Measurements from ENCODE around the gene FOXE1.

FOXE1 gene

GRCh38 chr9:97845130-97845529 is 7.9 kb upstream of the FOXE1 start:
- Histone ChIP-seq H3K27ac (replicated peaks) (no peak overlapping the region), H3K4me3 (replicated peaks; ENCODE audit: insufficient read depth, low read length) (no peak overlapping the region), H3K27me3 (ENCODE audit: insufficient read depth, poor library complexity, severe bottlenecking) (peaks cover 66% of the 10 kb centered on the region)
- DNase-seq (ENCODE audit: low read depth in 1 of 2, low spot score in 1 of 2), result no peak
- TF ChIP-seq REST (IDR thresholded peaks at IDR 0.05; ENCODE audit: insufficient replicate concordance, low read depth) (no peak), GABPA (IDR thresholded peaks at IDR 0.05; ENCODE audit: low read depth) (no peak), CTCF (IDR thresholded peaks at IDR 0.05; ENCODE audit: insufficient read depth, low read length) (no peak), POLR2AphosphoS5 (IDR thresholded peaks at IDR 0.05; ENCODE audit: low read depth) (no peak), SPI1 (IDR thresholded peaks at IDR 0.05; ENCODE audit: borderline replicate concordance, low read depth) (no peak)

GRCh38 chr9:97845763-97846162 is 7.3 kb upstream of the FOXE1 start:
- TF ChIP-seq SPI1 (IDR thresholded peaks at IDR 0.05; ENCODE audit: borderline replicate concordance, low read depth) (no peak), POLR2AphosphoS5 (IDR thresholded peaks at IDR 0.05; ENCODE audit: low read depth) (no peak), REST (IDR thresholded peaks at IDR 0.05; ENCODE audit: insufficient replicate concordance, low read depth) (no peak), CTCF (IDR thresholded peaks at IDR 0.05; ENCODE audit: insufficient read depth, low read length) (no peak), GABPA (IDR thresholded peaks at IDR 0.05; ENCODE audit: low read depth) (no peak)
- Histone ChIP-seq H3K4me3 (replicated peaks; ENCODE audit: insufficient read depth, low read length) (no peak overlapping the region), H3K27me3 (ENCODE audit: insufficient read depth, poor library complexity, severe bottlenecking) (peaks cover 69% of the 10 kb centered on the region), H3K27ac (replicated peaks) (no peak overlapping the region)
- no peak for DNase-seq (ENCODE audit: low read depth in 1 of 2, low spot score in 1 of 2)

- Histone ChIP-seq H3K27ac (replicated peaks) (no peak overlapping the region), H3K27me3 (ENCODE audit: insufficient read depth, poor library complexity, severe bottlenecking) (peaks cover 69% of the 10 kb centered on the region), H3K4me3 (replicated peaks; ENCODE audit: insufficient read depth, low read length) (no peak overlapping the region)
- no peak for DNase-seq (ENCODE audit: low read depth in 1 of 2, low spot score in 1 of 2)
- TF ChIP-seq REST (IDR thresholded peaks at IDR 0.05; ENCODE audit: insufficient replicate concordance, low read depth) (no peak), POLR2AphosphoS5 (IDR thresholded peaks at IDR 0.05; ENCODE audit: low read depth) (no peak), SPI1 (IDR thresholded peaks at IDR 0.05; ENCODE audit: borderline replicate concordance, low read depth) (no peak), GABPA (IDR thresholded peaks at IDR 0.05; ENCODE audit: low read depth) (no peak), CTCF (IDR thresholded peaks at IDR 0.05; ENCODE audit: insufficient read depth, low read length) (no peak)
Observed at GRCh38 chr9:97846347-97846746, 6.7 kb upstream of the FOXE1 start.
